HUES6 (cell line): Measurements from ENCODE around the gene GPATCH8.

ENCODE experiments used
- H3K27ac ChIP-seq: 2 replicates; pipeline ENCODE4 v1.7.0; 2013; ENCODE audit warnings: low read depth, mild to moderate bottlenecking, low read length, inconsistent platforms
- H3K27me3 ChIP-seq: 2 replicates; pipeline ENCODE4 v1.6.1; 2013; ENCODE audit warnings: low read length; ENCODE audit not compliant: control insufficient read depth, insufficient read depth
- H3K36me3 ChIP-seq: 2 replicates; pipeline ENCODE4 v1.6.1; 2013; ENCODE audit warnings: low read length; ENCODE audit not compliant: control insufficient read depth, insufficient read depth
- H3K4me1 ChIP-seq: 2 replicates; pipeline ENCODE4 v1.6.1; 2013; ENCODE audit warnings: low read length; ENCODE audit not compliant: control insufficient read depth, insufficient read depth
- H3K4me3 ChIP-seq: 2 replicates; pipeline ENCODE4 v1.5.1; 2013; ENCODE audit warnings: low read depth, low read length
- H3K9ac ChIP-seq: one replicate; pipeline ENCODE4 v1.6.1; 2013; ENCODE audit warnings: mild to moderate bottlenecking, low read length
- H3K9me3 ChIP-seq: 2 replicates; pipeline ENCODE4 v1.6.1; 2013; ENCODE audit warnings: low read depth, low read length; ENCODE audit not compliant: control insufficient read depth, insufficient read depth

The GPATCH8 gene

GRCh38 chr17:44444735-44445105 is 58.5 kb downstream of the GPATCH8 start:
- no peaks in the 10 kb centered on the region for H3K9me3 ChIP-seq
- no peaks in the 10 kb centered on the region for H3K27me3 ChIP-seq
- H3K27ac ChIP-seq: no peak overlapping the region
- no peaks in the 10 kb centered on the region for H3K36me3 ChIP-seq
- no peaks in the 10 kb centered on the region; the same call in 1 of the 2 replicates for H3K4me1 ChIP-seq
- no peak overlapping the region for H3K4me3 ChIP-seq
- no peak overlapping the region for H3K9ac ChIP-seq

DNA sequence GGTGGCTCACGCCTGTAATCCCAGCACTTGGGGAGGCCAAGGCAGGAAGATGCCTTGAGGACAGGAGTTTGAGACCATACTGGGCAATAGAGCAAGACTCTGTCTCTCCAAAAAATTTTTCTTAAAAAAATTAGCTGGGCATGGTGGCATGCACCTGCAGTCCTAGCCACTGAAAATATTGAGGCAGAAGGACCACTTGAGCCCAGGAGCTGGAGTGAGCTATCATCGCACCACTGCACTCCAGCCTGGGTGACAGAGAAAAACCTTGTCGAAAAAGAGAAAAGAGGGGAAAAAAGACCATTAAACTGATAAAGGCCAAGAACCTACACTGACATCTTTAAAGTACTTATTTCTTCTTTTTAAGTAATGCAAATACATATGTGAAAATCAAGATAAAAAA is 60.4 kb downstream of the GPATCH8 start:
- H3K4me1 ChIP-seq: peaks cover 10% of the 10 kb centered on the region
- no peak overlapping the region for H3K4me3 ChIP-seq
- H3K27me3 ChIP-seq: no peaks in the 10 kb centered on the region
- no peaks in the 10 kb centered on the region for H3K9me3 ChIP-seq
- no peak overlapping the region for H3K9ac ChIP-seq
- H3K27ac ChIP-seq: no peak overlapping the region
- H3K36me3 ChIP-seq: no peaks in the 10 kb centered on the region

- H3K27me3 ChIP-seq: no peaks in the 10 kb centered on the region
- H3K9ac ChIP-seq: no peak overlapping the region
- H3K36me3 ChIP-seq: peaks cover 17% of the 10 kb centered on the region
- peaks cover 10% of the 10 kb centered on the region for H3K4me1 ChIP-seq
- H3K4me3 ChIP-seq: no peak overlapping the region
- H3K9me3 ChIP-seq: no peaks in the 10 kb centered on the region
- H3K27ac ChIP-seq: no peak overlapping the region
These were observed 64.0 kb downstream of the GPATCH8 start for GRCh38 chr17:44439168-44439567.

DNA sequence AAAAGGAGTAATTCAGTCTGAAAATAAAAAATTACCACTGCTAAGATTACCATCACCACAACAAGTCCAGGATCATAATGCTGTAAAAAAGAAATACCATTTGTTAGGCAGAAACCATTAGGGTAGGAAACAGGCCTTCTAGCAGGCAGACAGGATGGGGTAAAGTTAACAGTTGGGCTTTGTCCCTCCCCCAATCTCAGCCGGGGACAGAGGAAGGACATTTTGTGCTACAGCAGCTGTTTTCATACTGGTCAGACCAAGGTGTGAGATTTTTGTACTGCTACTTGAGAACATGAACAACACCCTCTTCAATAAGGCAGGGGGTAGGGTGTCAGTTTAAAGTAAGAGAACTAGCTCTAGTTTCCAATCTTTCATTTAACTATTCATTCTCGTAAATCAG is 64.6 kb downstream of the GPATCH8 start:
- peaks cover 10% of the 10 kb centered on the region for H3K4me1 ChIP-seq
- no peak overlapping the region for H3K4me3 ChIP-seq
- H3K36me3 ChIP-seq: peaks cover 21% of the 10 kb centered on the region
- no peaks in the 10 kb centered on the region for H3K9me3 ChIP-seq
- no peaks in the 10 kb centered on the region for H3K27me3 ChIP-seq
- H3K27ac ChIP-seq: no peak overlapping the region
- no peak overlapping the region for H3K9ac ChIP-seq

- Histone ChIP-seq H3K36me3 (peaks cover 42% of the 10 kb centered on the region), H3K4me1 (peaks cover 10% of the 10 kb centered on the region), H3K4me3 (no peak overlapping the region), H3K27ac (no peak overlapping the region), H3K27me3 (no peaks in the 10 kb centered on the region), H3K9ac (no peak overlapping the region), H3K9me3 (no peaks in the 10 kb centered on the region)
These were observed 66.9 kb downstream of the GPATCH8 start for GRCh38 chr17:44436336-44436735.

DNA sequence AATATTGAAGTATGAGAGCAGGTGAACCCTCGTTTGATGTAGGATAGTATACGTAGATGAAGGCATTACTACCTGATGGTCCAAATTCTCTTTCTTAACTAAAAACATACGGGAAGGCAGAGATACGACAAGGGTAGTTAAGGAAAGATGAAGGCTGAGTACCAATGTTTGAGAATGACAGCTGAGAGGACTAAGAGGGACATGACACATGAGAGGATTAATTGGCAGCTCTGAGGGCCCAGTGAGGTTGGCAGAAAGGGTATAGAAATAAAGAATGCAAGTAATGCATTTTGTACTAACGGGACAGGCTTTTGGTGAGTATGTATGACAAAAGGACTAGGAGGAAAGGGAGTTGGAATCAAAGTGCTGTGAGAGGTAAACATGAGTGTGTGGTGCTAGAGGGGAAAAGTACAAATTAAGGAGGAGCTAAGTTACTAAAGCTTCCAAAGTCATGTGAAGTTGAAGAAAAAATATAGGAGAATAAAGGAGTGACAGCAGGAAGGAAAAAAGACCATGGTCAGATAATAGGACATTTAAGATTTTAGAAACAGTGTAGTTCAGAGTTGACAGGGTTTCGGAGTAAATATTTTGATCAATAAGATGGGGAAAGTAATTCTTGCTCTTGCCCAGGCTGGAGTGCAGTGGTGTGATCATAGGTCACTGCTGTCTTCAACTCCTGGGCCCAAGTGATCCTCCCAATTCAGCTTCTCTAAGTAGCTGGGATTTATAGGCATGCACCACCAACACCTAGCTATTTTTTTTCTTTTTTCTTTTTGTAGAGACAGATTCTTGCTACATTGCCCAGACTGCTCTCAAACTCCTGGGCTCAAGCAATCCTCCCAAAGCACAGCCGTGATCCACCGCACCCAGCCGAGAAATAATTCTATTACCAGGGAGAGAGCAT is 70.7 kb downstream of the GPATCH8 start:
- Histone ChIP-seq H3K4me3 (no peak overlapping the region), H3K27me3 (no peaks in the 10 kb centered on the region), H3K36me3 (peaks cover 58% of the 10 kb centered on the region), H3K9me3 (no peaks in the 10 kb centered on the region), H3K4me1 (no peaks in the 10 kb centered on the region), H3K9ac (no peak overlapping the region), H3K27ac (no peak overlapping the region)

- peaks cover 50% of the 10 kb centered on the region for H3K36me3 ChIP-seq
- H3K9me3 ChIP-seq: no peaks in the 10 kb centered on the region
- no peak overlapping the region for H3K27ac ChIP-seq
- 0 out of 2 replicates have a peak, but pooled peaks cover 8% of the 10 kb centered on the region for H3K4me1 ChIP-seq
- H3K4me3 ChIP-seq: no peak overlapping the region
- H3K9ac ChIP-seq: no peak overlapping the region
- no peaks in the 10 kb centered on the region for H3K27me3 ChIP-seq
These were observed 78.3 kb downstream of the GPATCH8 start for GRCh38 chr17:44424828-44425461.

- Histone ChIP-seq H3K27me3 (no peaks in the 10 kb centered on the region), H3K4me3 (no peak overlapping the region), H3K9me3 (no peaks in the 10 kb centered on the region), H3K4me1 (no peaks in the 10 kb centered on the region), H3K36me3 (peaks cover 39% of the 10 kb centered on the region), H3K27ac (no peak overlapping the region), H3K9ac (no peak overlapping the region)
These were observed 85.7 kb downstream of the GPATCH8 start for GRCh38 chr17:44417553-44417952.

- Histone ChIP-seq H3K4me3 (no peak overlapping the region), H3K36me3 (peaks cover 36% of the 10 kb centered on the region), H3K27ac (no peak overlapping the region), H3K4me1 (no peaks in the 10 kb centered on the region), H3K27me3 (no peaks in the 10 kb centered on the region), H3K9me3 (no peaks in the 10 kb centered on the region), H3K9ac (no peak overlapping the region)
These were observed 86.5 kb downstream of the GPATCH8 start for GRCh38 chr17:44416558-44417289.

GRCh38 chr17:44414394-44415155 is 88.6 kb downstream of the GPATCH8 start:
- H3K4me1 ChIP-seq: no peaks in the 10 kb centered on the region
- peaks cover 26% of the 10 kb centered on the region for H3K36me3 ChIP-seq
- no peaks in the 10 kb centered on the region for H3K9me3 ChIP-seq
- H3K27ac ChIP-seq: no peak overlapping the region
- H3K9ac ChIP-seq: no peak overlapping the region
- H3K4me3 ChIP-seq: no peak overlapping the region
- H3K27me3 ChIP-seq: no peaks in the 10 kb centered on the region
